COLO829 (cell line): ENCODE measurements around the gene AGBL1.
A peak's percentile ranks its signal among the peaks of the same experiment; 100 is the strongest.

Experiments
- DNase-seq: peaks from one replicate; pipeline ENCODE4 v3.0.0; 2012; ENCODE audit warnings: low spot score

AGBL1 gene

DNA sequence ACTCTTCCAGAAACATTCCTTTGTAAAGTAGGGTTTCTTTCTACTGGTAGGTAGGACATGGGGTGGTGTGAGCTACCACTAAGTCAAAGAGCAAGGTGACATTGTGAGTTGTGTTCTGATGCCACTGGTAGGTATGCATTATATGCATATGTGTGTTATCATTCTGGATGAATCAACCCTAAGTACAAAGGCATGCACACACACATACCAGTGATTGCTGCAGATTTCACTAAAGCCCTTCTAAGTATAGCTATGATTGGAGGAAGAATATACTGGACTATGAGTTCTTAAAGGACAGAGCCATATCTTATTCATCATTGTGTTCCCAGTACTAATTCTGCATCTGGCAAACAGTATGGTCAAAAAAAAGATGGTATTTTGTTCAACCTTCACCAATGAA is 646.0 kb downstream of the AGBL1 start:
- no peak for DNase-seq

DNA sequence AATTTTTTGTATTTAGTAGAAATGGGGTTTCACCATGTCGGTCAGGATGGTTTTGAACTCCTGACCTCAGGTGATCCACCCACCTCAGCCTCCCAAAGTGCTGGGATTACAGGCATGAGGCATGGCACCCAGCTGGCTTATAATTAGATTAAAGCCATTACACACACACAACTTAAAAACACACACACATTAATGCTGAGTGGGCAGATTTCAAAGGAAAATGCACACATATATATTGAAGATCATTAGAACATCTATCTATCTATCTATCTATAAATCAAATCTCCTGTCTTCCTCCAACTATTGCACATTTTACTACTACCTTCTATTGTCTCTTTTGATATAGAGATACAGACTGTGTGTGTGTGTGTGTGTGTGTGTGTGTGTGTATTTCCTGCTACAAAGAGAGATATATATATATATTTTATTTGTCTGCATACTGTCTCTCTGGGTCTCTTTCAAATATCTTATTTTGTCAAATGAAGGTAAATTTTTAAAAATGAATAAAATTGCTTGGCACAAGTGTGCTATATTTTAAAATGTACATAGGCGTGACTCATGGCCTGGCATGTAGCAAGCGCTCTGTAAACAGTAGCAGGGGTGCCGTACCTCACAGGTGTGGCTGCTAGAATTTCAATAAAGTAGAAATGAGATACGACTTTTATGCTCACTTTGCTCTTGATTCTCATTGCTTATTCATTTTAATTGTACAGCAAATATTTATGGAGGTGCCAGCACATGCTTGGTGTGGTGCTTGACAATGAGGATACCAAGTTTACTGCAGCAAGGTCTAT is 655.8 kb downstream of the AGBL1 start:
- no peak for DNase-seq

DNA sequence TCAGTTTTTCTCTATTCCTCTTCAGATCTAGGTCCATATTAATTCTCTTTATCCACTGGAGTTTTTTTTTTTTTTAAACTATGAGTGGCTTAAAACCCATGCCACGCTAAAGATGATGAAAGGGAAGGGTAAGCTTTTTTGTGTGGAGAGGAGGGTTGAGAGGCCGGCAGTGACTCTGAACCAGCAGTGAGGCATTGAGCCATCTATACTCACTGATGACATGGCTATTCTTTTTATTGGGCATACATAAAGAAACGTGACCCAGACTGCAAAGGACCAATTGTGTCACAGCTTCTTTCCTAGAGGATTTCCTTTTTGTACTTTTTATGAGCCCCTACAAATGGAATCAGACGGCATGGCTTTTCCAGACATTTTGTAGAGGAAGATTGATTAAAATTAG is 662.2 kb downstream of the AGBL1 start:
- no peak for DNase-seq

DNA sequence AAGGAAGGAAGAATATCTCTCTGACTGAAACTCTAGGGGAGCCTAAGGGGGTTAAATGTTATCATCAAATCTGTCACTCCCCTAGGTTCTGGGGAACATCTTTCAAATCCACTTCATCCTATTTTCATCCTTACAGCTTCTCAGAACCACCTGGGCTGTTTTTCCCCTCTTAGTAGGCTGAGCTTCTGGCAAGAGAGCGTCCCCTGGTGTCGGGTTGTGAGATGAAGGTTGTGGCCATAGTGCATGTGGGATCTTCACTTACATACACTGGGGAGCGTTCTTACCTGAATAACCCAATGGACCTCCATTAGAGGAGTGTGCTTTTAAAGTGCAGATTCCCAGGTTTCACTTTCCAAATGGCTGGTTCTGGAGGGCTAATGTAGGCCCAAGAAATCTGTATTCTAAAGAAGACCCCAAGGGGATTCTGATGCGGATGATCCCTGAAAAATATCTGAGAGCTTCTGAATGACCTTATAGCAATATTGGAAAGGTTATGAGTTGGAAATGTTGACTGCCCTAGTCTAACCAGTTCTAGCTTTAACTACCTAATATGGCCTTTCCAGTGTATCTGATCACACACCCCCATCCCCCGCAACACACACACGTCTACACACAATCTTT is 663.7 kb downstream of the AGBL1 start:
- DNase-seq, result peak; percentile 27

DNA sequence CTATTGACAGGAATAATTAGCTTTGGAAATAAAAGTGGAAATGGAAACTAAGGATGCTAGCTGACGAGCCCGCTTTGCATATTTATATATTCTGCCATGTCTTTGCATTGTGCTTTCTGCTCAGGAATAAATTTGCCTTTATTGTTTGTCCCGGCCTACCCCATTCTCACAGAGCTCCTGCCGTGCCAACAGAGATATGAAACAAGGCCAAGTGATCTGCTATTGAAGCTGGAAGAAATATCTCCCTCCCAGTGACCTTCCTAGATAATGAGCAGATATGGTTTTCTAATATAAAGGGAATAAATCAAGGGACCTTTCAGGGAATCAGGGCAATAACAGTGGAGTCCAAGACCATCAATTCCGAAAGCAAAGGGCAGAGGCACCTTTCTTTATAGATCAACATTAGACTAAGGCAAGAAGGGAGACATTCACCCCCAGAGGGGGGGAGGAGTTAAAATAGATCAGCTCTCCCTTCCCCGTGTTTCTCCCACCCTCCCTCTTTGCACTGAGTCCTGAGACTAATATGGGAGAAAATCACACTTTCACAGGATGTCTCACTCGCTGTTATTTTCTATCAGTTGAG is 664.6 kb downstream of the AGBL1 start:
- no peak for DNase-seq

DNA sequence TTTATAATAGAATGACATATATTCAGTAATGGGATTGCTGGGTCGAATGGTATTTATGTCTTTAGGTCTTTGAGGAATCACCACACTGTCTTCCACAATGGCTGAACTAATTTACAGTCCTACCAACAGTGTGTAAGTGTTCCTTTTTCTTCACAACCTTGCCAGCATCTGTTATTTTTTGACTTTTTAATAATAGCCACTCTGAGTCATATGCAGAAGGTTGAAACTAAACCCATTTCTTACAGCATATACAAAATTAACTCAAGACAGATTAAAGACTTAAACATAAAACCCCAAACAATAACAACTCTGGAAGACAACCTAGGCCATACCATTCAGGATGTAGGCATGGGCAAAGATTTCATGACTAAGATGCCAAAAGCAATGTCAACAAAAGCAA is 671.4 kb downstream of the AGBL1 start:
- DNase-seq, result no peak

DNA sequence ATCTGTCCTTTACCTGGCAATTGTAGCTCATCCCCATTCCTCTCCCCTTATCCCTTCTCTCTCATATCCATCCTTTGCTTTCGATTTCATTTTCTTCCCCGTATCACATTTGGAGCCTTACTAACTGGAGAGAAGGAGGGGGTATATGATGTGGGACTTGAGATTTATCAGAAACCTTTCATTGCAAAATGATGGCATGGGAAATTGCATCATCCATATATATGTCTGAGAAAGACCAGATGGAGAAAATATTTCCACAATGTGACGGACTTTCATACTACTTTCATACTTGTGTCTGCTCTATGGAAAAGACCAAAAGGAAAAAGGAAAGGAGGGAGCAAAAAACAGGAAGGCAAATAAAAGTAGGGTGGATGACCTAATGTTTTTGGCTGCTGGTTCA is 675.2 kb downstream of the AGBL1 start:
- no peak for DNase-seq

DNA sequence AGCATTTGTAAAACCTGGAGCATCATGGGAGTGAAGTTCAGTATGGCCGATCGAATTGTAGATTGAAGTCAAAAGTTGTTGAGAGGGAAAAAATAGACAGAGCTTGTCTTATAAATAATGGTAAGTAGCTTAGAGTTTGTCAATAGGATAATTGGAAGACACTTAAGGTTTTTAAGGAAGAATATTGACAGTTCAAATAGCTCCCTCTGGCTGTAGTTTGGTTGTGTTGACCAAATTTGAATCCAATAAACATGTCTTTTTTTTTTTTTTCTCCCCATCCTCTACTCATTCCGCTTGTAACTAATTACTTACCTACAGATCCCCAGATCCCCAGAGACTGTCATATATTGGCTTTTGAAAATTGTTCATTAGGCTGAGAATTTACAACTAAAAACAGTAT is 677.0 kb downstream of the AGBL1 start:
- no peak for DNase-seq

DNA sequence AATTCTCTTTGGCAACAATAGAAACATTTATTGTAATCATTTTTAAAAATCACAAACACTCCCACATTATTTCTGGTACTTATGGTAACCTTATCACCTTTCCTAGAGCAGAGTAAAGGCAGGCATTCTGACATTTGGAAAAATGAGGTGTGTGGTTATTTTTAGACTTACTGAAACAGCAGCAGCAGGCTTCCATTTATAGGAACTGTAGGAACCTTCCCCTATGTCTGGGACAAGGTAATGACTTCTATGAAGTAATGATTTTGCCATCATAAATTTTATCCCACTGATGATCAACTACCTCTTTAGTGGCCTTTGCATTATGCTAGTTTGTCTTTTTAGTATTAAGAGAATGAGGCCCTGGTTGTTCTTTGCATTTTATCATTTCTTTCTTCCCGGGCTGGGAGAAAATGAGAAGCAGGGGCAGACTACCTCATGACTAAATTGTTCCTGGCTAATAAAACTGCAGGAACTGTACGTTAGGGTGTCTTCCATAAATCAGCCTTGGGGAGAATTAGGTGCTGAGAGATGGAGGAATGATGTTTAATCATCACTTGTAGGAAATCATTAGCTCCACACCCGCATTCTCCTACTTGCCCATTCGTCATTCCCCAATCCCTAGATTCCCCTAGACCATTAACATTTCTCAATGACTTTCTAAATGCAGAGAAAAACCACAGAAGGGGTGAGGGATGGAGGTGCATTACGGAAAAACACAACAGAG is 680.3 kb downstream of the AGBL1 start:
- no peak for DNase-seq

DNA sequence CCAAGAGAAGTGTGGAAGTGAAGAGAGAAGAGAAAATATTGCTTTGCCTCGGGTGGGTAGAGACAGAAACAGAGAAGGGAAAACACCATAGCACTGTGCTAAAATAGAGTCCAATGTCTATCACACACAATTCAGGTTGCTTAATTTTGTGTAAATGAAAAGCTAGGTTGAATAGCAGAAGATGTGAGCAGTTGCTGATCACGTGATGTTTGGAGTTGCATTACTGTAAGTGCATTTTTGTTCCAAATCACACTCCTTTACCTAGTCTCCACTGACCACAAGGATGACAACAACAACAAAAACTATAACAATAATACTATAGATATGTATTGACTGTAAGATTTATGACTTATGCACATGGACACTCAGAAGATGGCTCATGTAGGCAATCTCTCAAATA is 683.2 kb downstream of the AGBL1 start:
- no peak for DNase-seq

DNA sequence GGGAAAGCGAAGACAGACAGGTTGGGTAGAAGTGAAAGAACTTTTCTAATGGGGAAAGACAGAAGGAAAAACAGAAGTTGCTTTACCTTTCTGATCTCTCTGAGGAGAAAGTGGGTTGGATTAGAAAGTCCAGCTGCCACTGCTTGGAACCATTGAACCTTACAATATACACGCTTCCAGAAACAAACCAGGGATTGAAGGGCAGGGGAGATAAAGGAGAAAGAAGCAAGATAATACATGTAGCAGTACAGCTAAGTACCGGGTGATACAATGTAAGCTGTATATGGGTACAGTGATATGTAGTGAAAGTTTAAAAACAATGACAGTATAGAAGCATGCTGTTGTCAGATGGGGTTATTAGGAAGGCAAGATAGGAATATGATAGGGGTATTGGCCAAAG is 684.4 kb downstream of the AGBL1 start:
- DNase-seq, result no peak

DNA sequence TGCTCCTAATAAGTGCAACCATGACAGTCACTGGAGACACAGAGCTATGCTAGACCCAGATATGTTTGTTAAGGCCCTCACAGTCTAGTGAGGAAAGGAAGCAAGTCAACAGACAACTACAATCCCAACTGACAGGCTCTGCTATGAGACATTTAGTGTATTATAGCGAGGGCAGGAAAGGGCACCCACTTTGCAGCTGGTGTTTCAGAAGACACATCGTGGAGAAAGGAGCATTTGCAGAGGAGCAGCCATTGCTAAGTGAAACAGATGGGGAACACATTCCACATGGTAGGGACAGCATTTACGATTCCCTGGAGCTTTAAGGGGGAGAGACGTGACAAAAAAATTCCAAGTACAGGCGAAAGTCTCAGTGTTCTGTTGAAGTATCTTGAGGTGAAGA is 685.6 kb downstream of the AGBL1 start:
- DNase-seq, result no peak

DNA sequence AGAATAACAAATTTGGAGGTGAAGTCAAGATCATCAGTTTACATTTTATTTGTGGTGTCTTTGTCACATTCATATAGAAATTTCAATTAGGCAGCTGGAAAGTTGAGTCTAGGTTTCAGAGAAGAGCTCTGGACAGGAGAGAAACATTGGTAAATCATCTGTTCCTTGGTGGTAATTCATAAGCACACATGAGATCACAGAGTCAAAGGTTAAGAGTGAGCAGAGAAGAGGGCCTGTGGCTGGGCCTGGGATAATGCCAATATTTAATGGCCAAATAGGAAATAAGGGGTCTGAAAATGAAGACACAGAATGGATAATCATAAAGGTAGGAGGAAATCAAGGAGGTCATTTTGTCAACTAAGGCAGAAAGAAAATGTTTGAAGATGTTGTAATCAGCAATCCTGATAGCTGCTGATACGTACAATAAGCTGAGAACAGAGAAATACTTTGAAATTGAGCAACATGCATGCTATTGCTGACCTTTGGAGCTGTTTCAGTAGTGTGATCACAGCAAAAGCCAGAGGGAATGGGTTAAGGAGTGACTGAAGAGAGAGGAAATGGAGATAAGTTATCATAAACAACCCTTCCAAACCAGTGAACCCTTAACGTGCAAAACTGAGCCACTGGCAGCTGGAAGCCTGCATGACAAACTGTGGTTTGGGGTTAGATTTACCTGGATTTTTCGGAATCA is 692.8 kb downstream of the AGBL1 start:
- no peak for DNase-seq

DNA sequence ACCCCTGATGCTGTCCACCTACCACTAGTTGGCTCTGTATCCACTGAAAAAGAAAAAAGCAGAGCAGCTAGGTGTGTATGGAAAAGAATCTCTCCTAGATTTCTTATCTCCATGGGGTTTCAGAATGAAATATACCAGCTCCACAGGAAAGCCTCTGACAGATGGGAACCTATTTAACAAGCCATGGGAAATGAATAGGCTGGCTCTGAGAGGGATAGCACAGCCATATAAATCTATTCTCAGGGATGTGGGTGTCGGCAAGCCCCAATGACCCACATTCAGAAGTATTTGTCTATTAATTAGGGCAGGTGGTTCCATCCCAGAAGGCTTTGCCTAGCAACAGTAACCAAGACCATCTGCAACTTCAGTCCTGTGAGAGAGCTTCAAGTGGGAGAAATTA is 694.1 kb downstream of the AGBL1 start:
- no peak for DNase-seq

DNA sequence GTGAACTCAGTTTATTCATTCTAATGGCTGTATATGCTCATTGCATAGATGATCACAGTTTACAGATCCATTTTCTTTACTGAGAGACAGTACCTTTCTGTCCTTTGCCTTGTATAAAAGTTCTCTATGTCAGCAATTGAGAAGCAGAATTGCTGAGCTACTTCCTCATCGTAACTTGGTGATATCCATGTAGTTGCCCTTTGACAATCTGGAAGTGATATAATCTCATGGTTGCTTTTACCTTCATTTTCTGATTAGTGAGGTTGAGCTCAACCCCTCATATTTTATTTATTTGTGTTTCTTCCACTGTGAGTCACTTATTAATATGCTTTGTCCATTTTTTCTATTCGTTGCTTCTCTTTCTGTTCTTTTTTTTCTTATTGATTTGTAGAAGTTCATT is 696.5 kb downstream of the AGBL1 start:
- DNase-seq, result no peak

DNA sequence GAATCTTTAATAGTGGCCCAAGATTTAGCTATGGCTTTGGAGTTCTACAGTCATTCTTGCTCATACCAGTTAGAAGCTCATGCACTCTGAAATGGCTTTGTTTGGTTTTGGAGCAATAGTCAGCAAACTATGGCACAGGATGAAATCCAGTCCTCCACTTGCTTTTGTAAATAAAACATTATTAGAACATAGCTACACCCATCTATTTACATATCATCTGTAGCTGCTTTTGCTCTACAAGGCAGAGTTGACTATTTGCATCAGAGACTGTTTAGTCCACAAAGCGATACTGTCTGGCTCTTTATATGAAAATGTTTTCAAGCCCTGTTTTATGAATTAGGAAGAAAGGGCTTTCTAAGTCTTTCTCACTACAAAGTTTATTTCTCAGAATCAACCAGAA is 716.9 kb downstream of the AGBL1 start:
- DNase-seq, result no peak

DNA sequence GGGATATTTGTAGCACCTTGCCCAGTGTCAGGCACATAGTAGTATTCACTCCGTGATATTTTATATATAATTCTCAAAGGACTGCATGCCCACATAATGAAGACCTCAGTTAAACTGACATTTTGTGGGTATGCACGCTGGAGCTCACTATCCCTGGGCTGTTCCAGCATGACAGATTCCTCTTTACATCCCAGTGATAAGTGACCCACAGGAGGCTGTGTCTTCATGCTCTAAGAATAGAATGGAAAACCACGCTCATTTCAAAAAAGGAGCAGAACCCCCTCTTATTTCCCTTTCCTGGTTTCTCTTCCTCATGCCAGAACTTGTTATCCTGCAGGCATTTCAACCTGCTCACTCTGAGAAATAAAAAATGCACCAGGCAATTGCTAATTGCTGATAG is 717.5 kb downstream of the AGBL1 start:
- no peak for DNase-seq

DNA sequence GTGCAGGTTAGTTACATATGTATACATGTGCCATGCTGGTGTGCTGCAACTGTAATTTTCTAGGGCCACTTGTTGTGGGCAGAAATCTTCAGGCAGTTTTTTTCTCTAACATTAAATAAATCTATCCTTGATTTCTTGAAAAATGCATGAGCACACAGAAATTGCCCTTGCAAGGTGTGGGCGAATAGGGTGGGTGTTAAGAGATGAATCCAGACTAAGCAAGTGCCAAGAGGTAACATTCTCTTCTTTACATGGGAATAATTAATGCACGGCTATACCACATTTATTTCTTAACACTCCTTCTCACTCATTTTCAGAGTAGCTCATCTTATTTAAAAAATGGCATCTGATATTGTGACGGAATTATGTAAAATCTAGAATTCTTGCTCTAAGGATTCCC is 719.6 kb downstream of the AGBL1 start:
- no peak for DNase-seq

DNA sequence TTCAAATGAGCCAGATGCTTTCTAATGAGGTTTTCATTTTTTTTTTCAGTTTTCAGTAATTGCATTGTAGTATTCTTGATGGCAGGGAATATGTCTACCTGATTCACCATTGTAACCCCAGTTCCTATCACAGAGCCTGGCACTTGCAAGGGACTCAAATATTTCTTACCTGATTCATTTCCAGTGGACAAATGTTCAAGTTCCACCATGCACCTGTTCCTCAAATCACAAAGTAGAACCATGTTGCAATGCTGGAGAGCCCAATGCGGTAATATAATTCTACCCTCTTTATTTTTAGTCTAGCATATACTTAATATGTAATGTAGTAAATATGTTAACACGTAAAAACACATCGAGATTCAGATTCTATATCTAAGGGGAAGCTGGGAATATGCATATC is 722.6 kb downstream of the AGBL1 start:
- DNase-seq, result no peak

DNA sequence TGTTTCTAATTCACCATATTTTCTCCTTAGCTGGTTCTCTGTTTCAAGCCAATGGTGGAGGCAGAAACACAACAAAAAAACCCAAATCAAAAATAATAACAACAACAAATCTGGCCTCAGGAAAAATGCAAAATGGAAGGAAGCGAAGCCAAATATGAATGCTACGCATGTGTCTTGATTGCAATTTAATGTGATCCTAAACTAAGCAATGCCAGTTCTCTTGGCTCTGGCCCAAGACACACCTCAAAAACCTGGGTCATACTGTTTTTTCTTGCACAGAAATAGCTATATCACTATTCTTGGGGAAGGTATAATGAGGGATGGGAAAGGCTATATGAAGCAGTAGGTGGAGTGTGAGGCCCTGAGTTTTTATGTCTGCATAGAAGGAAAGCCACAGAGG is 724.7 kb downstream of the AGBL1 start:
- DNase-seq, result no peak

DNA sequence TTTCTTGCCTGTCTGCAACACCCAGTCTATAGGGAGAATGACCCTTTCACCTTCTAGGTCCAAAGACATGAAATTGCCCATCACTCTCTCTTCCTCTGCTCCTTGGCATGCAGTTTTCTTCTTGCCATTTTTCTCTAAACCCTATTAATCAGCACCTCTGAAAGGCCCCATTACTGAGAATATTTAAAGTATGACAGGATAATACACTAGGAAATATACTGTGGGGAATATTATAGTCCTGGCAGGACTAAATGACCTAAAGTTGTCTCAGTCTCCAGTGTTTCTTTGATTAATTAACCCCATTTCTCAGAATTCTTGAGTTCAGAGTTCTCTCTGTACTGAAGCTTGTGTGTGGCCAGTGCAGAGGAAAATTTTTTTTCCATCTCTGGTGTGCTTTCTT is 730.7 kb downstream of the AGBL1 start:
- no peak for DNase-seq

DNA sequence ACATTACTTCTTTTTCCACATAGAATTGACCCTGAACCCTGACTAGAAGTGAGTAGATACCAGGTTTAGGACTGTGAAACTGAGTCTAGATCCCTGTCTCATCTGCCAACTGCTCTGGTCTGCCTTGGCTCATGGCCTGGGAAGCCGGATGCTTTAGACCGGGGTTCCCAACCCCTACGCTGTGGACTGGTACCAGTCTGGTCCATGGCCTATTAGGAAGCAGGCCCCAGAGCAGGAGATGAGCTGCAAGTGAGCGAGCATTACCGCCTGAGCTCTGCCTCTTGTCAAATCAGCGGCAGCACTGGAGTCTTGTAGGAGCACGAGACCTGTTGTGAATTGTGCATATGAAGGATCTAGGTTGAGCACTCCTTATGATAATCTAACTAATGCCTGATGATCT is 734.2 kb downstream of the AGBL1 start:
- no peak for DNase-seq
